ENCODE results near the gene SNUPN. TPM values are rescaled to one million over a fixed set of nuclear protein-coding genes. Genes with fewer than 3 reads are reported as not detected.

SNUPN gene
- total RNA-seq, 2 experiments from 2014 or later, result 28.2 to 28.5 TPM

- Mint-ChIP-seq H3K27me3 (no peaks in the 10 kb centered on the region), H3K27ac (peak within 1 kb of the TSS; percentile 91), H3K4me3 (peak within 1 kb of the TSS; percentile 88), H3K36me3 (ENCODE audit: low read depth) (peaks cover 5% of the 10 kb centered on the region), H3K4me1 (ENCODE audit: low read depth) (peaks cover 18% of the 10 kb centered on the region), H3K9me3 (no peaks in the 10 kb centered on the region)
- DNase-seq, result peak; percentile 79
- TF ChIP-seq CTCF (IDR thresholded peaks at IDR 0.05), result peak; percentile 71
- ChIA-PET POLR2A (interaction anchor here (0.7 to 2.5 kb wide), 10 partner anchors 11 to 165 kb away, joined by 3 to 18 read pairs (median 4); partner anchors contain the start of genes IMP3, SIN3A and SNX33), CTCF (interaction anchor here (0.8 to 2.6 kb wide), 16 partner anchors 11 to 229 kb away, joined by 3 to 12 read pairs (median 4); partner anchors contain the start of genes IMP3, MAN2C1, SNUPN and SNX33)
- ATAC-seq, result peak; percentile 89
- intact Hi-C loops (cut with micrococcal nuclease), result no loop called here
Observed at GRCh38 chr15:75578948-75579920, 46.3 kb downstream of the SNUPN start, which contains the start of gene PTPN9. Gene PTPN9, minus strand, starts transcription at chr15:75579315. Its CDS starts 539 bp downstream, at chr15:75578776.

DNA sequence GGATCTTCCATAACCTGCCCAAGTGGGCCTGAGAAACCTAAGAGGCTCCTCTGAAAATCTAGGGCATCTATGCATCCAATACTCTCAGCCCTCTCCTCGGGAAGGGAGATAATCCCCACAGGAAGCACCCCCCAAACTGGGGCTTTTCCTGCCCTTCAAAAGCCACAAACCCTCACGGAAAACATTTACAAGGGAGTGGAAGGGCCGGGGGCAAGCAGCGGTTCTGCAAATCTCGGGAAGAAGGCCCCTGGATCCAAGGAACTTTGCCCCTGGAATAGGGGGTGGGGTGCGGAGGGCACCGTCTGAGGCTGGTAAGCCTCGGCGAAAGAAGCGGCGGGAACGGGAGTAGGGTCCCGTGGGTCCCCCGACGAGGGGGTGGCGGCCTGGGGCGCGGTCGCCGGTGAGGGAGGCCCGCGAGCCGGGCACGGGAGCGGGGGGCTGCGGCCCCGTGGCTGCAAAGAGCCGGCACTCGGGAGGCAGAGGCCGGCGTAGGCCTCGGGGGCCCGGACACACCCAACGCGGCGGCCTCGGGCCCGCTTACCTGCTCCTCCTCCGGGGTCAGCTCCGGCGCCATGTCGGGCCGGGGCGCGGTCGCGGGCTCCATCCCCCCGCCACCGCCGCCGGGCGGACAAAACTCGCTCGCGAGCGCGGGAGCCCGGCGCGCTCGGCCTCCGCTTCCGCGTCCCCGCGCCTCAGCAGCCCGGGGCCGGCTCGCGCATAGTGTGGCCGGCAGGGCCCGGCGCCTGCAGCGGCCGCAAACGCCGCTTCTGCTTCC is 47.2 kb downstream of the SNUPN start:
- peak; percentile 32 for ATAC-seq
- TF ChIP-seq CTCF (IDR thresholded peaks at IDR 0.05), result no peak
- Mint-ChIP-seq H3K4me1 (ENCODE audit: low read depth) (peaks cover 23% of the 10 kb centered on the region), H3K4me3 (peak overlapping the region; percentile 88), H3K36me3 (ENCODE audit: low read depth) (peaks cover 5% of the 10 kb centered on the region), H3K27ac (peak overlapping the region; percentile 91), H3K9me3 (no peaks in the 10 kb centered on the region), H3K27me3 (no peaks in the 10 kb centered on the region)
- DNase-seq, result peak; percentile 15
- intact Hi-C loops (cut with micrococcal nuclease), result no loop called here
- POLR2A ChIA-PET, result interaction anchor here (0.7 to 2.5 kb wide), 12 partner anchors 9 to 164 kb away, joined by 3 to 18 read pairs (median 4); partner anchors contain the start of genes IMP3, SIN3A and SNX33
- CTCF ChIA-PET, result interaction anchor here (0.8 to 2.6 kb wide), 19 partner anchors 11 to 228 kb away, joined by 3 to 12 read pairs (median 4); partner anchors contain the start of genes IMP3, MAN2C1, SNUPN and SNX33

GRCh38 chr15:75577401-75578172 is 47.9 kb downstream of the SNUPN start:
- Mint-ChIP-seq H3K27me3 (no peaks in the 10 kb centered on the region), H3K4me1 (ENCODE audit: low read depth) (peaks cover 27% of the 10 kb centered on the region), H3K27ac (peak overlapping the region; percentile 91), H3K36me3 (ENCODE audit: low read depth) (peaks cover 5% of the 10 kb centered on the region), H3K4me3 (peak overlapping the region; percentile 88), H3K9me3 (no peaks in the 10 kb centered on the region)
- no peak for DNase-seq
- TF ChIP-seq CTCF (IDR thresholded peaks at IDR 0.05), result no peak
- CTCF ChIA-PET, result interaction anchor here (0.7 to 2.6 kb wide), 6 partner anchors 12 to 209 kb away, joined by 3 to 12 read pairs (median 4); partner anchors contain the start of gene MAN2C1
- no peak for ATAC-seq
- intact Hi-C loops (cut with micrococcal nuclease), result no loop called here
- POLR2A ChIA-PET, result interaction anchor here (0.8 to 2.5 kb wide), 7 partner anchors 8 to 124 kb away, joined by 3 to 18 read pairs (median 4); partner anchors contain the start of genes IMP3 and SNX33

DNA sequence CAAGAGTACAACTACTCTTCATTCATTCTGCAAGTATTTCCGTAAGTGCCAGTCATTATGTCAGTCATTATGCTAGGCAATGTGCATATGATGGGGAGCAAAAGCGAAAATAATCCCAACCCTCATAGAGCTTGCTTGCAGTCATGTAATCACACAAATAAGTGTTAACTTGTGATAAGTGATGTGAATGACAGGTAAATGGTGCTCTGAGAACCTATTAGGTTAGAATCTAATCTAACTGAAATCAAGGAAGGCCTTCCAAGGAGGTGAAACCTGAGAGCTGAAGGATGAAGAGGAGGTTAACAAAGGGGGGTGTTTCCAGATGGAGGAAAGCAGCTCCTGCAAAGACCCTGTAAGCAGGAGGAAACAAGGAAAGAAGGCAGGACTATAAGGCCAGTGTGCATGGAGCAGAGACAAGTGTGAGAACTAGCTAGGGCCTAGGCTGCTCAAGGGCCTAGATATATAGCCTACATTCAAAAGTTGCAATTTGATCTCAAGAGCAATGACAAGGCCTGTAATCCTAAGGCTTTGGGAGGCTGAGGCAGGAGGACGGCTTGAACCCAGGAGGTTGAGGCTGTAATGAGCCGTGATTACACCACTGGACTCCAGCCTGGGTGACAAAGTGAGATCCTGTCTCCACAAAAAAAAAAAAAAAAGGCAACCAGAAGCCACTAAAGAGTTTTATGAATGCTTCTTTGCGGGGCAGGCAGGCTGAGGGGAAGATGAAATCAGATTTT is 51.7 kb downstream of the SNUPN start:
- H3K9me3 Mint-ChIP-seq, result no peaks in the 10 kb centered on the region

More for the DNA sequence above, 51.7 kb downstream of the SNUPN start:
- H3K4me3 Mint-ChIP-seq, result no peak overlapping the region
- intact Hi-C loops (cut with micrococcal nuclease), result no loop called here
- peaks cover 7% of the 10 kb centered on the region for H3K36me3 Mint-ChIP-seq (ENCODE audit: low read depth)
- TF ChIP-seq CTCF (IDR thresholded peaks at IDR 0.05), result no peak
- H3K27me3 Mint-ChIP-seq, result no peaks in the 10 kb centered on the region
- ChIA-PET CTCF (no interaction called here), POLR2A (interaction anchor here (0.9 kb wide), 1 partner anchor 206 kb away, joined by 3 read pairs; no protein-coding TSS in a partner anchor)
- peaks cover 22% of the 10 kb centered on the region for H3K4me1 Mint-ChIP-seq (ENCODE audit: low read depth)
- H3K27ac Mint-ChIP-seq, result peak overlapping the region; percentile 23
- DNase-seq (no peak), ATAC-seq (no peak)

Measured in activated CD8-positive, alpha-beta T cell treated with anti-CD3 and anti-CD28 coated beads for 36 hours (primary cell).